ENCODE results near the gene FYN.

FYN gene

GRCh38 chr6:111770263-111771093 is 102.8 kb downstream of the FYN start:
- Histone ChIP-seq H3K27ac (ENCODE audit: extremely low read depth, low read depth, low read length) (no peak overlapping the region), H3K4me1 (ENCODE audit: control insufficient read depth, insufficient read depth, low read length) (peaks cover 10% of the 10 kb centered on the region; the same call in 1 of the 2 replicates)
- CTCF ChIA-PET: interaction anchor here (0.6 to 1.0 kb wide), 5 partner anchors 9 to 273 kb away, joined by 3 to 5 read pairs (median 4); no protein-coding TSS in a partner anchor

DNA sequence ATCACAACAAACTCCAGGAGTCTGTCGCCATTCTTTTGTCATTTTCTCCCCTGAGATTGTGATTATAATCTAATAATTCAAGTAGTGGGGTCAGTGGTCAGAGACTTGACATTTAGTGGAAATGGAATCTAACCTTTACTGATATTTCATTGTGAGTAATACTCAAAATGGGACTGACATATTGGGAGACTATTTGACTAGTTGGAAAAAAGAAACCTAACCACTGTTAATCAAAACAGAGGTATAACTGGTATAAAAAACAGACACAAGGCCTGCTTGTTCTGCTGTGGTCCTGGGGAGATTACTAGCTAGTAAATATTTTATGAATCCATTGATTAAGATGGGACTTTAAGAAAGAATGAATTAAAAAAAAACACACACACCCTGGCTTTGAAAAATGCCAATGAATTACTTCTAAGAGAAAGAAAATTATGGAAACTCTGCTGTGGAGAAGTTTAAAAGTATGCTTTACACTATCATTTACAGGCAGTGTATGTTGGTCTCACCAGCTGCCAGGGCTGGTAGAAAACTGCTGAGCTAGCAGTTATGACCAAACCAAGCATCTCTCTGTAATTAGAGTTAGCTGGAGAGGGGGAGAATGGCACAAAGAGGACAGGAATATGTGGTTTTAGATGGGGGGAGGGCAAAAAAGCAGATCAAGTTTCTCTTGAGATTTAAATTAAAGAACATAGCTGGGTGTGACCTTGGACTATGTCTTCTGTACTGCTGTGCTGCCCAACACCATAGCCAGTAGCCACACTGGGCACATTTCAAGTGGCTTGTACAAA is 103.7 kb downstream of the FYN start:
- no peaks in the 10 kb centered on the region for H3K36me3 ChIP-seq (ENCODE audit: control insufficient read depth in 2 of 2, insufficient read depth in 1 of 2, low read length in 2 of 2)
- no peak overlapping the region for H3K27ac ChIP-seq (ENCODE audit: extremely low read depth, low read depth, low read length)
- no peak overlapping the region for H3K4me3 ChIP-seq (ENCODE audit: low read depth, low read length)
- TF ChIP-seq KLF16 (tag by site-specific recombination; IDR thresholded peaks at IDR 0.05) (no peak), ZNF596 (tag by site-specific recombination; IDR thresholded peaks at IDR 0.05) (0 out of 2 replicates have a peak, but pooled peaks have one; percentile 28)
- ChIA-PET CTCF (interaction anchor here (0.7 to 1.0 kb wide), 4 partner anchors 15 to 909 kb away, joined by 3 to 5 read pairs (median 4); no protein-coding TSS in a partner anchor), POLR2A (interaction anchor here (0.9 kb wide), 1 partner anchor 12 kb away, joined by 3 read pairs; no protein-coding TSS in a partner anchor)
- H3K9me3 ChIP-seq (ENCODE audit: control insufficient read depth, insufficient read depth, low read depth, low read length): no peaks in the 10 kb centered on the region
- H3K4me1 ChIP-seq (ENCODE audit: control insufficient read depth, insufficient read depth, low read length): peaks cover 10% of the 10 kb centered on the region; the same call in 1 of the 2 replicates

More at GRCh38 chr6:111770263-111771093, 102.8 kb downstream of the FYN start:
- Histone ChIP-seq H3K36me3 (ENCODE audit: control insufficient read depth in 2 of 2, insufficient read depth in 1 of 2, low read length in 2 of 2) (no peaks in the 10 kb centered on the region), H3K9me3 (ENCODE audit: control insufficient read depth, insufficient read depth, low read depth, low read length) (no peaks in the 10 kb centered on the region), H3K4me3 (ENCODE audit: low read depth, low read length) (no peak overlapping the region)
- no peak for TF ChIP-seq ZNF324 (tag by site-specific recombination; IDR thresholded peaks at IDR 0.05)
- TF ChIP-seq, protein P1, sequence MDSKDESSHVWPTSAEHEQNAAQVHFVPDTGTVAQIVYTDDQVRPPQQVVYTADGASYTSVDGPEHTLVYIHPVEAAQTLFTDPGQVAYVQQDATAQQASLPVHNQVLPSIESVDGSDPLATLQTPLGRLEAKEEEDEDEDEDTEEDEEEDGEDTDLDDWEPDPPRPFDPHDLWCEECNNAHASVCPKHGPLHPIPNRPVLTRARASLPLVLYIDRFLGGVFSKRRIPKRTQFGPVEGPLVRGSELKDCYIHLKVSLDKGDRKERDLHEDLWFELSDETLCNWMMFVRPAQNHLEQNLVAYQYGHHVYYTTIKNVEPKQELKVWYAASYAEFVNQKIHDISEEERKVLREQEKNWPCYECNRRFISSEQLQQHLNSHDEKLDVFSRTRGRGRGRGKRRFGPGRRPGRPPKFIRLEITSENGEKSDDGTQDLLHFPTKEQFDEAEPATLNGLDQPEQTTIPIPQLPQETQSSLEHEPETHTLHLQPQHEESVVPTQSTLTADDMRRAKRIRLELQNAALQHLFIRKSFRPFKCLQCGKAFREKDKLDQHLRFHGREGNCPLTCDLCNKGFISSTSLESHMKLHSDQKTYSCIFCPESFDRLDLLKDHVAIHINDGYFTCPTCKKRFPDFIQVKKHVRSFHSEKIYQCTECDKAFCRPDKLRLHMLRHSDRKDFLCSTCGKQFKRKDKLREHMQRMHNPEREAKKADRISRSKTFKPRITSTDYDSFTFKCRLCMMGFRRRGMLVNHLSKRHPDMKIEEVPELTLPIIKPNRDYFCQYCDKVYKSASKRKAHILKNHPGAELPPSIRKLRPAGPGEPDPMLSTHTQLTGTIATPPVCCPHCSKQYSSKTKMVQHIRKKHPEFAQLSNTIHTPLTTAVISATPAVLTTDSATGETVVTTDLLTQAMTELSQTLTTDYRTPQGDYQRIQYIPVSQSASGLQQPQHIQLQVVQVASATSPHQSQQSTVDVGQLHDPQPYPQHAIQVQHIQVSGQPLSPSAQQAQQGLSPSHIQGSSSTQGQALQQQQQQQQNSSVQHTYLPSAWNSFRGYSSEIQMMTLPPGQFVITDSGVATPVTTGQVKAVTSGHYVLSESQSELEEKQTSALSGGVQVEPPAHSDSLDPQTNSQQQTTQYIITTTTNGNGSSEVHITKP (tag by site-specific recombination; IDR thresholded peaks at IDR 0.05): peak; percentile 47
- POLR2A ChIA-PET: no interaction called here

DNA sequence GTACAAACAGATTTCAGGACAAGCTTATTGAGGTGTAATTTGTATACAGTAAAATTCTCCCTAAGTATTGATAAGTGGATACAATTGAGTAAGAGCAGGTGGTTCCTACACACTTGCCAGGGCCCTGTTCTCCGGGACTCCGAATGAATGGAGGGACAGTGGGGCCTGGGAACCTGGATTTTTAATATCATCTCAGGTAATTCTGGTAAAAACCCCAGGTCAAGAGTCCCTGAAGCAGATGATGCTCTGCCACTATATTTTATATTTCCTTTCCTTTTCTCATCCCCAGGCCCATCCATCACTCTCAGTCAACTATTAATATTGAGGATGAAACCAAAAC is 104.9 kb downstream of the FYN start:
- Histone ChIP-seq H3K36me3 (ENCODE audit: control insufficient read depth in 2 of 2, insufficient read depth in 1 of 2, low read length in 2 of 2) (no peaks in the 10 kb centered on the region), H3K4me1 (ENCODE audit: control insufficient read depth, insufficient read depth, low read length) (peaks cover 15% of the 10 kb centered on the region), H3K9me3 (ENCODE audit: control insufficient read depth, insufficient read depth, low read depth, low read length) (no peaks in the 10 kb centered on the region), H3K27ac (ENCODE audit: extremely low read depth, low read depth, low read length) (no peak overlapping the region), H3K4me3 (ENCODE audit: low read depth, low read length) (no peak overlapping the region)
- ChIA-PET POLR2A (interaction anchor here (0.6 kb wide), 1 partner anchor 327 kb away, joined by 4 read pairs; no protein-coding TSS in a partner anchor), CTCF (interaction anchor here (0.7 kb wide), 1 partner anchor 910 kb away, joined by 3 read pairs; no protein-coding TSS in a partner anchor)
- TF ChIP-seq ZBTB20 (tag by site-specific recombination; IDR thresholded peaks at IDR 0.05): peak; percentile 77
- TF ChIP-seq ZNF560 (tag by site-specific recombination; IDR thresholded peaks at IDR 0.05; ENCODE audit: borderline replicate concordance): no peak

DNA sequence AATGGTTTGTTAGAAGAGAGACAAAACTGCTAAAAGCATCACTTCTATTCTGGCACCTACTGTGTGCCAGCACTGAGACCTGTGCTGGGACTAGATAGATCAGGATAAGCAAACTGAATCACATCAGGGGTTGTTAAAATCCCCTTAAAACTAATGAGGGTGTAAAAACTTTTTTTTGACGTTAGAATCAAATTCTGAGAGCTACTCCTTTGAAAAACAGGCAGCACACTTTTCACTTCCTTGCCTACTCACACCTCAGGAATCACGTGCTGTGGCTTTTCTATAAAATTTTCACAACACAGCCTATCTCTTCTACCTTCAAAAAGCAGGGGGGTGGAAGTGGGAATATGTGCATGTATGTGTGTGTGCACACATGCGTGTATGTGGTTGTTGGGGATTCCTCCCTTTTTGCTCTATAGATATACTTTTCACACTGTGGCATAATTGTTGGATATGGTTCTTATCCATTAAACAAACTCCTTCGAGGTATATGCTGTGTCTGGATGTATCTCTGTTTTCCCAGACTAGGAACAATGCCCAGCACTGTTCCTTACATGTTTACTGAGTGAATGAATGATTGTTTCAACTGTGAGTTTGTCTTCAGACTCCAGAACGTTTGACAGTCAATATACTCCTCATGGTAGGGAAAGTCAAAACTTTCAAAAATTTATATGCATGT is 105.4 kb downstream of the FYN start:
- TF ChIP-seq ZNF24 (tag by site-specific recombination; IDR thresholded peaks at IDR 0.05) (0 out of 2 replicates have a peak, but pooled peaks have one; percentile 24), ZNF121 (tag by site-specific recombination; IDR thresholded peaks at IDR 0.05) (no peak)
- ChIA-PET CTCF (no interaction called here), POLR2A (interaction anchor here (0.6 kb wide), 1 partner anchor 327 kb away, joined by 4 read pairs; no protein-coding TSS in a partner anchor)
- H3K9me3 ChIP-seq (ENCODE audit: control insufficient read depth, insufficient read depth, low read depth, low read length): no peaks in the 10 kb centered on the region
- no peak overlapping the region for H3K4me3 ChIP-seq (ENCODE audit: low read depth, low read length)
- peaks cover 20% of the 10 kb centered on the region for H3K4me1 ChIP-seq (ENCODE audit: control insufficient read depth, insufficient read depth, low read length)
- H3K36me3 ChIP-seq (ENCODE audit: control insufficient read depth in 2 of 2, insufficient read depth in 1 of 2, low read length in 2 of 2): no peaks in the 10 kb centered on the region
- no peak overlapping the region for H3K27ac ChIP-seq (ENCODE audit: extremely low read depth, low read depth, low read length)

All from HEK293 (cell line).